Measurements from ENCODE around the gene PGR. TPM values are rescaled to one million over a fixed set of nuclear protein-coding genes. Genes with fewer than 3 reads are reported as not detected.

Gene PGR
- 0.16 TPM for total RNA-seq

DNA sequence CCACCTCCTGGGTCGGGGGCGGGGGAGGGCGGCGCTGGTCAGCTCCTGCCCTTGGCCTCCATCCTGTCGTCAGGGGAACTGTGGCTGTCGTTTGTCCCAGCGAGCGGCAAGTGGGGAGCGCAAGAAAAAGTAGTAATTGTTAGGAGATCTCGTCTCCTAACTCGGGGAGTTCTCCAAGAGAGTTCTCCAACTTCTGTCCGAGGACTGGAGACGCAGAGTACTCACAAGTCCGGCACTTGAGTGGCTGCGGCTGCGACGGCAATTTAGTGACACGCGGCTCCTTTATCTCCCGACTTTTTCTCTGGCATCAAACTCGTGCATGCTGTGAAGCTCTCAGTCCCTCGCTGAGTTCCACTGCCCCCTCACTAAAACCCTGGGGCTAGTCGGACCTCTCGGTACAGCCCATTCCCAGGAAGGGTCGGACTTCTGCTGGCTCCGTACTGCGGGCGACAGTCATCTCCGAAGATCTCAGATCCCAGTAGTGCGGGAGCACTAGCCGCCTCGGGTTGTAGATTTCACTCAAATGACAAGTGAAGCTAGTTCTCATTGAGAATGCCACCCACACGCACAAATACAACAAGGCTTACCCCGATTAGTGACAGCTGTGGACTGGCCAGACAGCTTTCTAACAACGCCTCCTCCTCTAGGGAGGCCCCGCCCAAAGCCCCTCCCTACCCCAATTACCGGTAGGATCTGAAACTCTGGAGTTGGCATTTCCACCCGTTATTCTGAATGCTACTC, at the start of gene PGR:
TSS of gene PGR (minus strand) at position 611 of the 741 bp plus-strand sequence. CDS start 743 bp downstream, outside the sequence.
- DNase-seq: no peak

DNA sequence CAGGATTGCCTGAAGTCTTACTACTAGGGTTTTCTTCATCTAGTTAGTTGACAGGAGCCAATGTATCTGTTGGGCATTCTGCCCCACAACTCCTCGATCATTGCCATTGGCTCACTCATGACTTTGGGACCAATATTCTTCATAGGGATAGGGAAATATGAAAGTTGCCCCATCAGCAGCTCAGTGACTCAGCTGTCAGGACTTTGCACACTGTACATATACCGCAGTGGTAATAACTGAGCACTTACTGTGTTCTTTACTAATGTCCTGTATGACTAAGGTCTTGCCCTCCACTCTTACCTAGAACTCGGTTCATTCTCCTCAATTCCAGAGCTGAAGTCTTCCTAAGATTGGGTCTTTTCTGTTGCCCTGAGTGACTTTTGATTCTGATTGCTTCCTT, 46.8 kb upstream of the PGR start:
- DNase-seq: no peak

DNA sequence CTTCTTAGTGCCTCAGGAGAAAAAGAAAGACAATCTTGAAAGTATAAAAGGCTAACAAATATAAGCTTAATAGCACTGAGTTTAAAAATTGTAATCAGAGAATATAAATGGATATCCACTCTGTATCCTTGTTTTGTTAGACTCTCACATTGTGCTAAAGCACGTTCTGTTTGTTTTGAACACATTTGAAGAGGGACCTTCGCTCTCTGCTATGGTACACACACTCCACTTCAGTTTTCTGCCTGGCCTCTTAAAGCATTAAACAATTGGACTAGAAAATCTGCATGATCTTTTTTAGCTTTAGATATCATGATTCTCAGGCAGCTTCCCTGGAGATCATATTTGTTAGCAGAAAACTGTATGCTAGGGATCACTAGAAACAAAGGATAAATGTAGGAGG, 40.3 kb upstream of the PGR start:
- DNase-seq: no peak

DNA sequence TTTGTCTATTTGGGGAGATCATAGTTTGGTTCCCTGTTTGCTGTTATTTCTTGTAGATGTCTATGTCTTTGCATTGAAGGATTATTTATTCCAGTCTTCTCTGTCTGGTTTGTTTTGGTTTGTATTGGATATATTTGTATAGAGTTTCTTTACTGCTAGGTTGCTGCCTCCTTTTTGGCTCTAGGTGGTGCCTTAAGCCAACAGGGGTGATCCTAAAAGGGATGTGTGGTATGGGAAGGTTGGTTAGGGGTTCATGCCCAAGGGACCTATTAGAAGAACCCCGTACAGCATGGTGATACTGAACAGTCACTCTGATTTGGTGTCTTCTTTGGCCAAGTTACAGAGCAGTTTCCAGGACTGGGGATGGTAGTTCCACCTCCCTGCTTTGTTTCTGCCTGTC, 36.4 kb upstream of the PGR start:
- no peak for DNase-seq

DNA sequence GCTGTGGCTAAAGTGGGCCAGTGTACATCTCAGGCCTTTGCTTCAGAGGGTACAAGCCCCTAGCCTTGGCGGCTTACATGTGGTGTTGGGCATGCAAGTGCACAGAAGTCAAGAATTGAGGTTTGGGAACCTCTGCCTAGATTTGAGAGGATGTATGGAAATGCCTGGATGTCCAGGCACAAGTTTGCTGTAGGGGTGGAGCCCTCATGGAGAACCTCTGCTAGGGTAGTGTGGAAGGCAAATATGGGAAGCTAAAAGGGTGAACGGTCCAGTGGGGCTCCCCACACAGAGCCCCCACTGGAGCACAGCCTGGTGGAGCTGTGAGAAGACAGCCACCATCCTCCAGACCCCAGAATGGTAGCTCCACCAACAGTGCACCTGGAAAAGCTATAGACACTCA, 28.5 kb upstream of the PGR start:
- DNase-seq: no peak

DNA sequence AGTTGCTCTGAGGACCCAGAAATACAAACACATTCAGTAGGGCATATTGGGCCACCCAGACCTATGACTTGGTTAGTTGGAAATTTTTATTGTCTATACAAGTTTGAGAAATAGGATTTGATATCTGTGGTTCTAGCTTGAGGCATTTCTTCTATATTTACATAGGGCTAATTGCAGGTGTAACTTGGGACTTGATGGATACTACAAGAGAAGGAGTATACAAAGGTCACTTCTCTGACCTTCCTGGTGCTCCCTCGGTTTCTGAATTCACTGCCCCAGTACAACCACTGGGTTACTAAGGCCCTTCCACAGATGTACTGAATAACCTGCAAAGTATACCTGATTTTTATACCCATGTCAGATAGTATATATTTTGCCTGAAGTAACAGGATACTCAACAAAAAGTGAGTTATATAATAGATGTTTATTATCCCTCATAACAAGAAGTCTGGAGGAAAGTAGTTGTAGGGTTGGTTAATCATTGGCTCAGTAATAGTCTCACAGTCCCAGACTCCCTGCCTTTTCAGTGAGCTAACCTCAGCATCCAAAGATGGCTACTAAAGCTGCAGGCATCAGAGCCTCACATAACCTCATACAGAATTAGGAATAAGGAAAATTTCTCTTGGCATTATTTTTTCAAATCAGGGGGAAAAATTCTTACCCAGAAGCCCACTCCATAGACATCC, 8.8 kb upstream of the PGR start:
- no peak for DNase-seq

DNA sequence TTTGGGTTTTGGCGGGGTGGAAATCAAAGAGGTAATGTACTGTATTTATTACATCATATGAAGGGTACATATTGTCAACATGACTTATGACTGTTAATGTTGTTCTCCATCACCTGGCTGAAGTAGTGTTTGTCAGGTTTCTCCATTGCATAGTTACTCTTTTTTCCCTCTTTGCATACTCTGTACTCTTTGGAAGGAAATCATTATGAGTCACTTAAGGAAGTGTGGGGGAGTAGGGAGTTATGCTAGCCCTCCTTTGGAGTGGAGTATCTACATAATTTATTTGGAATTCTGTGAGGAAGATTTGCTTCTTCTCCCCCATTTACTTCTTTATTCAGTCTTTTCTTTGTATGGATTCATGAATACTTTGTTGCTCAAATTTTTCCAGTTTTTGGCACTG, 3.6 kb upstream of the PGR start:
- DNase-seq: no peak

DNA sequence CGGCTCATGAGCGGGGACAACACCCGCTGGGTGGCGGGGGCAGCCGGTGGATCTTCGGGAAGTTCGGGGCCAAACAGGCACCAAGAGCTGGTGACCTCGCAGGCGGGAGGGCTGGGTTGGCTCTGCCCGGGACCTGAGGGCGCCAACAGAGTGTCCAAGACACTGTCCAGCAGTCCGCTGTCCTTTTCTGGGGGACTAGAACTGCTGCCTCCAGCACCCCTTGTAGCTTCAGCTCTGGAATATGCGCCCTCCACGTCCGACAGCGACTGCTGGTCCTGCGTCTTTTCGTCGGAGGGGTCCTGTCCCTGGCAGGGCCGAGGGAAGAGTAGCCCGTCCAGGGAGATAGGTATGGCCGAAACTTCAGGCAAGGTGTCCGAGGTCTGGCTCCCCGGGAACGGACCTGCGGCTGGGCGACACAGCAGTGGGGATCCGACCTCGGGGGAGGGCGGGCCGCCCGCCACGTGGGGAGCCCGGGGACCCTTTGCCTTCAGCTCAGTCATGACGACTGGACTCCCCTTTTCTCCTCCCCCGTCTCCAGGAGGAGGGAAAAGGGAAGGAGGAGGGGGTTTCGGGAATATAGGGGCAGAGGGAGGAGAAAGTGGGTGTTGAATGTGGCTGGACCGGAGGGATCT, 926 bp downstream of the PGR start:
- DNase-seq: no peak

DNA sequence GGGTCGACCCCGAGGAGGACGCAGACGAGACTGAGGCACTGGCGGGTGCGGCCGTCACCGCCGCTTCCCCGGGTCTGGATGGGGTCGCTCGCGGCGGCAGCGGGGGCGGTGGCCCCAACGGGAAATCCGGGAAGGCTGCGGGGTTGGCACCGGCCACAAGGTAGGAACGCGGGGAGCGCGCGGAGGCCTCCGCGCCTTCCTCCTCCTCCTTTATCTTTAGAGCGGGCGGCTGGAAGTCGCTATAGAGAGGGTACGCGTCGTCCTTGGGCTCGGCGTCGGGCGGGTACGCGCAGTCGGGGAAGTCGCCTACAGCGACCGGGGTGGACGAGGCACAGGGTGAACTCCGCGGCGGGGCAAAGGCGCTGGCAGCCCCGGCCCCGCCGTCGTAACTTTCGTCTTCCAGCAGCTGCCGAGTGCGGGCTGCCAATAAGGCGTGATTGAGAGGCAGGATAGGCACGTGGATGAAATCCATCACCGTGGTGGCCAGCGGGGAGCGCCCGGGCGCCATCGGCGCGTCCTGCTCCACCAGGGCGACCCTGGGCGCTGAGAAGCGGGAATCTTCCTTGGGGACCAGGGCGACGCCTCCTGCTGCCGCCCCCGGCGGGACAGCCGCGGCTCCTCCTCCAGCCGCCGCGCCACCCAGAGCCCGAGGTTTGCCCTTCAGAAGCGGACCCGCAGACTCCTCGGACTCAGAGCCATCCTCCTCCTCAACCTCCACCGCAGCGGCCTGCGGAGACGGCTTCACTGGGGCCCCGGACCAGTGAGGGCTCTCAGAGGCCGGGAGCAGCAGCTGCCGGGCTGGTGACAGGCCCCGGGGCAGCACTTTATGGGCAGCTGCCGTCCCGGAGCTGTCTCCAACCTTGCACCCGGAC, 1.7 kb downstream of the PGR start:
- DNase-seq: no peak

DNA sequence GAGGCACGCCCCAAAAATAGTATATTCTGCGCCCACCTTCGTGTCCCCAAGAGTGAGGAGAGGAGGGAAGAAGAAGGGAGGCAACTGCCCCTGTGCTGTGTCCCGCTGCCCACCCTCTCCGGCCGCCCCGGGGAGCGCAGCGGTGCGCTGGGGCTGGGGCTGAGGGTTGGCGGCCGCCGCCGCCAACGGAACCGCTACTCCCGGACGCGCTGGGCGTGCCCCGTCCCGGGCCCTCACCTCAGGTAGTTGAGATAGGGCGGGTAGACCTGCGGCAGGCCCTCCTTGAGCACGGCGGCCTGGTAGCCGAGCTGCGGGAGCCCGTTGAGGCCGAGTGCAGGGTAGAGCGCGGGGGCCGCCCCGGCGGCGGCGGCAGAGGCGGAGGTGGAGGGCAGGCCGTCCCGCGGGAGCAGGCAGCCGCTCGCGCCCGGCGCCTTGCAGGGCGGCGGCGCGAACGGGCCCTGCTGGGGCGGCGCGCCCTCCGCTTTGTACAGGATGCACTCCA, 2.4 kb downstream of the PGR start:
- no peak for DNase-seq

DNA sequence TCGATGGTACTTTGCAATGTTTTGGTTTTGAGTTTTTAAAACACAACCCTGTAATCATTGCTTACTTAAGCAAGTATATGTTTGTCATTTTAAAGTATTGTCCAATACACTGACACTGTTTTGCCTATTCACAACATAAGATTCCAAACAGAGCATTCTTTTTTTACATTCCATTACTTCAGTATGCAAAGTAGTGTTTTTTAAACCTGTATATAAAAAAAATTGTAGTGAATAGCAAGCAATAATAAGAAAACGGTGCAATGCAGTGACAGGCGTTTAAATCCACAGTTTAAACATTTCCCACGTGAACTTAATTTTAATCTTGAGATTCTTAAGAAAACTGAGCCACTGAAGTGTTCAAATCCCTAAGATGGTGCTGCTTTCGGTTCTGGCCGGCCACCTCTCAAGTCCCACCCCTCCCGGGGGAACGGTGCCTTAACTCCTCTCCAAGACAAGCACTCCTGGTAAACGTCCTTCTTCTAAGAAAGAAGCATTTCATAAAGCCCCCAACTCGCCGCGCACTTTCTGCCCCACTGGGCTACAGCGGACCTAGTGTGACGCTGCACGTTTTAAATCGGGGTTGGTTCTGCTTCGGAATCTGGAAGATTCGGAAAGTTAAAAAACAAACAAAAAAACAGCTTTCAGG, 2.9 kb downstream of the PGR start:
- DNase-seq: no peak

DNA sequence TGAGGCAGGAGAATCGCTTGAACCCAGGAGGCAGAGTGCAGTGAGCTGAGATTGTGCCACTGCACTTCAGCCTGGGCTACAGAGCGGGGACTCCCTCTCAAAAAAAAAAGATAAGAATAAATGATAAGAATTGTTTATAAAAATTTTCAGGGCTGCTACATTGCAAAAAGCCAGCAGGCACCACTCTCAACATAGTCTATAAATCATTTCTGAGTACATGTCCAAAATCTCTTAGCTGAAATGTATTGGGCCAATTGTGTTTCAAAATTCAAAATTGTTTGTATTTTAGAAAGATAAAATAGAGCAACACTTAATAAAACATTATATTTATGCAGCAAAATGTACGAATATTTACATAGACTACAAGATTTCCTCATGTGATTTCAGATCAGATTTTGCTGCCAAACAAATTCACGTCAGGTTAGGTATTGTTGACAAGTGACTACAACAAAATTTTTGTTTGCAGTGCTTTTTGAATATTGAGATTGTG, 13.9 kb downstream of the PGR start:
- no peak for DNase-seq

DNA sequence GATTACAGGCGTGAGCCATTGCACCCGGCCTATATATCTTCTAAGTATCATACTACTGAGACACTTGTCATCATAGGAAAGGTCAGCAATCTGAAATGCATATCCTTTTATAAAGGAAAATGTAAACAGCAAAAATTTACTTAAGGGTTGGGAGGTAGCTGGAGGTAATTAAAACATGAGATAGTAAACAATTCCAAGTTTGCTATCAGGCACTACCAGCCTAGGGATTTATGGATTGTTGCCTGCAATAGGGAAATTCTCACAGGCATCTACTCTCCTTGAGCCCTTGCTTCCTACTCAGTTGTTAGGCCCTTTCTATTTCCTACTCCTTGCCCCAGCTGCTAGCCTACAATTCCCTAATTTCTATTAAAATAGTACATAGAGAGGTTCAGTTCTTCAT, 16.1 kb downstream of the PGR start:
- DNase-seq: no peak

DNA sequence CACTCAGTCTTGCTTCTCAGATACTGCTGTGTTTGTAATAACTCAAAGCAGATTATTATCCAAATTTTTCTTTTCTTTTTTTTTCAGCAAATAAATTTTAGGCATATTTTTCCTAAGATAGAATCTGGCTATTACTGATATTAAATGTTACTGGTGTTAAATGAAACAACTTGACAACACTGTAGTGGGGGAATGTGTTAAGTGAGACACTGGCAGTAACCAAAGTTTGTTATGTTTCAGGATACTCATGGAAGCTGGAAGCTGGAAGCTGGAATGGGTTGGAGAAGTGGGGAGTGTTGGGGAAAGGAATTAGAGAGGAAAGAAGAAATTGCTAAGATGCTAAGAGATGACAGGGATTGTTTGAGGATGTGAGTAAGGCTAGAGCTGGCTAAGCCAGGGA, 24.9 kb downstream of the PGR start:
- DNase-seq: no peak

DNA sequence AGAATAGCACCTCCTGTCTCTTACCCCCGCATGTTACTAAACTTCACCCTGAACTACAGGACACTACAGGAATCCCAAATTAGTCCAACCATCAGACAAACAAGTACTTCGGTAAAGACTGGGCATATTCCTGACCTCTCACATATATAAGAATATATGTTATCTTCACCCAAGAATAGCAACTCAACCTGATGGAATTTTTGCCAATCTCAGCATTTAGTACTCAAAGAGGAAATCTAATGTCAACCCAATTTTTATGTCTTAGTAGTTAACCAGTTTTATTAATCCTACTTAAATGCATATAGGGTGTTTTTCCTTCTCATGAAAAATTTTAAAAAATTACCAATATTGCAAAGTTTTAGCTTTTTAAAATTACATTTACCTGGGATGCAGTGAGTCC, 26.2 kb downstream of the PGR start:
- DNase-seq: no peak

DNA sequence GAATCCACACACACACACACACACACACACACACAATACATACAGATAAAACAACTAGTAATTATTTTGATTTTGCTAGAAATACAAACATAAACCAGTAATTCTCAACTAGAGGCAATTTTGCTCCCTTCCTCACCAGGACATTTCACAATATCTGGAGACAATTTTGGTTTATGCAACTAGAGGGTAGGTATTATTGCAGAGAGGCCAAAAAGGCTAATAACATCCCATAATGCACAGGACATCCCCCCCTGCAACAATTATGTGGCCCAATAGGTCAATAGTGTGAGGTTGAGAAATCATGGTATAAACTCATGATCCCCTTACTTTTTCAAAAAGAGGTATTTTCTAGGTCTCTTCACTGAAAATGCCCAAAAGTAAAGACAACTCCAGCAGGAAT, 29.0 kb downstream of the PGR start:
- DNase-seq: no peak

DNA sequence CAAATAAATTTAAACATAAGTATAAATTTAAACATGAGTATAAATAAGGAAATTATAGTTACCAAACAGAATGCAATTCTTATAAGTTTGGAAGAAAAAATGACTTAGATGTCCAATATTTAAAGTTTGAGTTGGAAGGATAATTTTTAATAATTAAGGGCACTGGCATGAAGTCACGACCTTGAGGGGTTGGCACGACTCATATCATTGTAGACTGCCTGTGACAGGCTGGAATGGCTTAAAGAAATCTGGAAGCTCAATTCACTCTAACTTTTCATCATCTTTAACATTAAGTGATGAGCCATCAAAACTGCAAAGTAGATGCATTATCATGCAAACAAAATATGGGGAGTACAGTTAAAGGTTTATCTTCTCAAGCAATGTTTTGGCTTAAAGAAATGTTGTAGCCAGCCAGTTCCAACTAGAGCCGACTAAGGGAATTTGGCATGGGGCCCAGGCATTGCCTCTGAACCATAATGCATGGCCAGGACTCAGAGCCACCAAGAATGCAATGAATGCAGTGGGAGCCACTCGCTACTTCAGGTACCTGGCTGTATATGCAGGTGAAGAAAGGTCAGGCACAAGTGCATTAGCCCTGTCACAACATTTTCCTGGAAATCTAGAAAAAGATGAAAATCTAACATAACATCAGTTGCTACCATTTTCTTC, 33.4 kb downstream of the PGR start:
- no peak for DNase-seq

DNA sequence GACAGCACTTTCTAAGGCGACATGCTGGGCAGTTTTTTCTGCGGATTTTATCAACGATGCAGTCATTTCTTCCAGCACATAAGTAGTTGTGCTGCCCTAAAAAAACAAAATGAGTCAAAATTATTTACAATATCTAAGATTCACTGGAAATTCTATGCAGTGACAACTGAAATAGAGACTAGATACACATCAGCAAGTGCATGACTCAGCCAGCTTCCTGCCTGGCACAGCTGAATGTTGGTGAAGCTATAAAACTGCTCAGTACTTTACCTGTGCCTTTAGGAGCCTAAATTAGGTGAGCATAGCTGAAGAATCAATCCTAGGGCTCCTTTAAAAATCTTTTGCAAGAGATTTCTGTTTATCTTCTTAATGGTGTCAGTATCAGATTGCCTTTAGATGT, 37.8 kb downstream of the PGR start:
- no peak for DNase-seq

DNA sequence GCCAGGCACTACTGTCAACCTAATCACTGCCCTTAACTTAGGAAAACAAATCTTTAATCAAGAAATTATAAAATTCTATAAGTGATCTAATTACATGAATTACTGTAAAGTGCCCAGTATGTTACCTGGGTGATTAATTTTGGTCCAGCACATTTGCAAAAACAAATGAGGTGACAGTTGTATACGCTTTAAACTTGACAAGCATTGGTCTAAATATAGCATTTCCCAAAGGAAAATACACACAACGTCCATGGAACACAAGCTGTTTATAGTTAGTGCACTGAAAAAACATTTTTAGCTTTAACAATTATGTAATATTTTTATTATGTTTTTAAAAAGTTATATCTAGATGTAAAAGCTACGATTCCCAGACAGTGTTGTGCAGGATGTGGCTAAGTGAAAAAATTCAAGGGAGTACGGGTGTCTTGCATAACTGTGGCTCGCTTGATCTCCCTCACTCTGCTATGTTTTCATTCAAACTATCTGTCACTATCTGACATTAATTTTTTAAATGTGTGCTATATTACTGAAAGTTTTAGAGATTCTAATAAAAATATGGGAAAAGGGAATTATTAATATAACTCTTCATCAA, 38.8 kb downstream of the PGR start:
- DNase-seq: no peak

DNA sequence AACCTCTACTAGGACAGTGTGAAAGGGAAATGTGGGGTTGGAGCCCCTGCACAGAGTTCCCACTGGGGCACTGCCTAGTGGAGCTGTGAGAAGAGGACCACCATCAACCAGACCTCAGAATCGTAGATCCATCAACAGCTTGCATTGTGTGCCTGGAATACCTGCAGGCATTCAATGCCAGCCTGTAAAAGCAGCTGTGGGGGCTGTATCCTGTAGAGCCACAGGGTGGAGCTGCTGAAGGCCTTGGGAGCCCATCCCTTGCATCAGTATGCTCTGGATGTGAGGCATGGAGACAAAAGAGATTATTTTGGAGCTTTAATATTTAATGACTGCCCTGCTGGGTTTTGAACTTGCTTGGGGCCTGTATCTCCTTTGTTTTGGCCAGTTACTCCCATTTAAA, 46.3 kb downstream of the PGR start:
- no peak for DNase-seq

DNA sequence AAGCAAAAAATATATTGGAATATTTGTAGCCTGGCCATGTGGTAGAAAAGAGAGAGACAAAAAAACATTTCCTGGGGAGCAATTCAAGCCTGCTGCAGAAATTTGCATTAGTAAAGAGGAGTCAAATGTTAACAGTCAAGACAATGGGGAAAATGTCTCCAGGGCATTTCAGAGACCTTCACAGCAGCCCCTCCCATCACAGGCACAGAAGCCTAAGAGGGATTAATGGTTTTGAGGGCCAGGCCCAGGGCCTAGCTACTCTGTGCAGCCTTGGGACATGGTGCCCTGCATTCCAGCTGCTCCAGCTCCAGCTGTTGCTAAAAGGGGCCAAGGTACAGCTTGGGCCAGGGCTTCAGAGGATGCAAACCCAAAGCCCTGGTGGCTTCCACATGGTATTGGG, 46.8 kb downstream of the PGR start:
- DNase-seq: no peak

Measured in occipital lobe (tissue), 2 donors.